WI38 (cell line): ENCODE results near the gene GULP1.
"Not testable (repeated sequence)": the region's sequence is repeated elsewhere in the genome, so short reads cannot be mapped to it uniquely, and the experiment has no call there.

Experiments used
- H3K4me3 ChIP-seq: 2 replicates; pipeline ENCODE4 v1.5.1; 2011; ENCODE audit warnings: low read depth, mild to moderate bottlenecking, control low read depth, low read length
- TF ChIP-seq, protein P1 (sequence below): IDR thresholded peaks from 2 replicates; pipeline ENCODE4 v1.5.1; 2012; ENCODE audit warnings: low read depth, mild to moderate bottlenecking, control low read depth, low read length

The GULP1 gene

GRCh38 chr2:188278388-188279092, 13.1 kb upstream of the GULP1 start:
- TF ChIP-seq, protein P1, sequence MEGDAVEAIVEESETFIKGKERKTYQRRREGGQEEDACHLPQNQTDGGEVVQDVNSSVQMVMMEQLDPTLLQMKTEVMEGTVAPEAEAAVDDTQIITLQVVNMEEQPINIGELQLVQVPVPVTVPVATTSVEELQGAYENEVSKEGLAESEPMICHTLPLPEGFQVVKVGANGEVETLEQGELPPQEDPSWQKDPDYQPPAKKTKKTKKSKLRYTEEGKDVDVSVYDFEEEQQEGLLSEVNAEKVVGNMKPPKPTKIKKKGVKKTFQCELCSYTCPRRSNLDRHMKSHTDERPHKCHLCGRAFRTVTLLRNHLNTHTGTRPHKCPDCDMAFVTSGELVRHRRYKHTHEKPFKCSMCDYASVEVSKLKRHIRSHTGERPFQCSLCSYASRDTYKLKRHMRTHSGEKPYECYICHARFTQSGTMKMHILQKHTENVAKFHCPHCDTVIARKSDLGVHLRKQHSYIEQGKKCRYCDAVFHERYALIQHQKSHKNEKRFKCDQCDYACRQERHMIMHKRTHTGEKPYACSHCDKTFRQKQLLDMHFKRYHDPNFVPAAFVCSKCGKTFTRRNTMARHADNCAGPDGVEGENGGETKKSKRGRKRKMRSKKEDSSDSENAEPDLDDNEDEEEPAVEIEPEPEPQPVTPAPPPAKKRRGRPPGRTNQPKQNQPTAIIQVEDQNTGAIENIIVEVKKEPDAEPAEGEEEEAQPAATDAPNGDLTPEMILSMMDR, result no peak
- H3K4me3 ChIP-seq, result no peak overlapping the region

GRCh38 chr2:188279093-188279445, 12.6 kb upstream of the GULP1 start:
- no peak overlapping the region for H3K4me3 ChIP-seq
- TF ChIP-seq, protein P1, result no peak

DNA sequence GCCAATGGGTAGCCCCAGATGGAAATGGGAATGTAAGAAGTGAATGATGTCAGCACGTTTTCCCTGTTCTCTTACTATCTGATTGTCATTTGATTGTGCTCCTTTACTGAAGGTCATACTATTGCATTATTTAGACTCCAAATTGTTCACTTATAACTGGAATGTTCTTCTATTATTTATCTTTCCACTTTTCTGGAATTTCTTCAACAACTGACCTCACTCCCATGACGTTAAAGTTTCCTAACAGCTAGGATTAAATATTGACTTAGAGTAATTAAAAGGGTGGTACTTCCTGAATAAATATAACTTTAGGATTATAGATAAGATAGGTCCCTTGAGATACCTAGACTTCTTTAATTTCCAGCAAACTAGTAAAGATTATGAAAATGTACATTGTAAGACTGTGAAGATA, 10.9 kb upstream of the GULP1 start:
- no peak overlapping the region for H3K4me3 ChIP-seq
- TF ChIP-seq, protein P1, result no peak

- no peak overlapping the region for H3K4me3 ChIP-seq
- TF ChIP-seq, protein P1, result no peak
Measured at GRCh38 chr2:188282907-188283306, 8.8 kb upstream of the GULP1 start.

GRCh38 chr2:188284251-188284650, 7.4 kb upstream of the GULP1 start:
- H3K4me3 ChIP-seq, result not testable (repeated sequence)

DNA sequence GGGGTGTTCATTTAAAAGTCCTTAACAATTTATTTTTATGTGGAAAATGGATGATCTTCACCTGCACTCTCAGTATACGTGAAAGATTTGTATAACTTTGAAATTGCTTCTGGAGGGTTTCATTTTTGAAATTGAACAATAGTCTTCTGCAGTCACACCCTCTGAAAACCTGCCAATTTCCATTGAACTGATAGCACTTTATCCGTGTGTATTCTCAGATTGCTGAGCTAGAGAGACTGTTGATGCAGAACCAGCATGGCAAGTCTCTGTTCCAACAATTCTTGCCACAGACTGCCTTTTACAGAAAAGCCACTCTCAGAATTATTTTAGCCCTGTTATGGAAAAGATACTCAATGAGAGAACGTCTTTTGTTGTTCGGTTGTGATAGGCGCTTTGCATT, 6.6 kb upstream of the GULP1 start:
- TF ChIP-seq, protein P1, result no peak
- no peak overlapping the region for H3K4me3 ChIP-seq

DNA sequence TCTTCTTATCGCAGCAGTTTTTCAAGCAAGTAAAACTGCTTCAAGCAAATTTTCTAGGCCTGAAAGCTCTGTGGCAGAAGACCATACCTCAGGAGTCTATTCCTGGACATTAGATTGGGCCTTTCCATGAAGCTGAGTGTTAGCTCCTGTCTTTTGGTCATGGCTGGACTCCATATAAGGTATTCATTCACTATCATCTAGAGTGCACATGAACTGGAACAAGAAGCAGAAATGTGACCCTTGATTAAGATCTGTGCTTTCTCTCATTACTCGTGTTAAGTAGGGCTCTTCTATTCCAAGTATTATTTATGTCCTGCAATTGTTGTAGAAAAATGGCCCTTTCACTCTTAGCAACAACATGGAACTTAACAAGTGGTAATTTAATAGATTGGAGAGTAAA, 5.9 kb upstream of the GULP1 start:
- TF ChIP-seq, protein P1, result no peak
- H3K4me3 ChIP-seq, result no peak overlapping the region

- TF ChIP-seq, protein P1, result no peak
- H3K4me3 ChIP-seq, result peak overlapping the region; percentile 94
Measured at GRCh38 chr2:188291142-188291616, 495 bp upstream of the GULP1 start.
